Lung (tissue), 12 donors: ENCODE measurements around the gene TBC1D5. TPM values are rescaled to one million over a fixed set of nuclear protein-coding genes. Genes with fewer than 3 reads are reported as not detected.

Experiments
- ATAC-seq: fragments of 200-7000 bp; cut with Tn5 transposase; one replicate; pipeline ENCODE4 v1.9.1; 2020; ENCODE audit warnings: moderate number of reproducible peaks; ENCODE audit not compliant: insufficient read depth, low FRiP score
- DNase-seq, 3 donors: peaks; one replicate each; pipeline ENCODE4 v3.0.0-alpha.2; 2013 to 2017
- H3K27ac ChIP-seq, 2 donors: one replicate each; pipeline ENCODE4 v1.5.1; 2013; ENCODE audit warnings: mild to moderate bottlenecking in 2 of 2, moderate library complexity in 2 of 2, control low read depth in 1 of 2, inconsistent platforms in 1 of 2, low read depth in 1 of 2, low read length in 1 of 2
- H3K27me3 ChIP-seq, 3 donors: one replicate each; pipeline ENCODE4 v1.5.1; 2013; ENCODE audit warnings: low read length in 2 of 3; ENCODE audit not compliant: control insufficient read depth in 3 of 3, insufficient read depth in 3 of 3
- H3K36me3 ChIP-seq, 4 donors: one replicate each; pipeline ENCODE4 v1.5.1; 2013; ENCODE audit warnings: low read length in 4 of 4, mild to moderate bottlenecking in 1 of 4, moderate library complexity in 1 of 4; ENCODE audit not compliant: control insufficient read depth in 4 of 4, insufficient read depth in 4 of 4
- H3K4me1 ChIP-seq, 5 donors: one replicate each; pipeline ENCODE4 v1.5.1; 2013; ENCODE audit warnings: low read length in 5 of 5, mild to moderate bottlenecking in 2 of 5, moderate library complexity in 1 of 5; ENCODE audit not compliant: control insufficient read depth in 5 of 5, insufficient read depth in 5 of 5
- H3K4me3 ChIP-seq: one replicate; pipeline ENCODE4 v1.5.1; 2013; ENCODE audit warnings: mild to moderate bottlenecking, control low read depth, moderate library complexity
- H3K9ac ChIP-seq, 2 donors: one replicate each; pipeline ENCODE4 v1.5.1; 2013; ENCODE audit warnings: low read length in 2 of 2, control low read depth in 1 of 2; ENCODE audit not compliant: insufficient read depth in 1 of 2
- H3K9me3 ChIP-seq, 4 donors: one replicate each; pipeline ENCODE4 v1.5.1; 2013; ENCODE audit warnings: low read length in 3 of 4, mild to moderate bottlenecking in 1 of 4, moderate library complexity in 1 of 4; ENCODE audit not compliant: control insufficient read depth in 4 of 4, insufficient read depth in 3 of 4
- WGBS, 2 donors: extraction: QIAGEN DNeasy Blood & Tissue Kit; methylation state at CpG; one replicate each; pipeline ENCODE4 v1.1.7; 2013; 5-methylcytosine and 5-hydroxymethylcytosine counted together
- polyA plus RNA-seq, 2 donors: library from polyadenylated mRNA; stranded (reverse); fragments of 200-250 nt; gene quantifications; one replicate each; pipeline ENCODE4 v1.2.1, GENCODE V29; 2013
- total RNA-seq, 2 donors: library from RNA; depleted of rRNA in 1 of 2; stranded (reverse); fragments of >200 nt in 1 of 2; gene quantifications; one replicate each; pipeline ENCODE4 v1.2.1, GENCODE V29; 2014 to 2021
- TF ChIP-seq, protein P1 (sequence below): IDR thresholded peaks from 2 replicates; pipeline ENCODE4 v1.5.1; 2012; ENCODE audit warnings: mild to moderate bottlenecking; ENCODE audit errors: control extremely low read depth, extremely low read depth
- donor health status: control.
- donor health status: control.
- donor health status: Bipolar disorder and iron deficiency.
- donor health status: healthy.
- donor health status: DM: yes; HTN: yes; CAD: no.

Gene TBC1D5
- total and polyA plus RNA-seq, 4 donors = 8.7 to 111 (median 39.6) TPM

DNA sequence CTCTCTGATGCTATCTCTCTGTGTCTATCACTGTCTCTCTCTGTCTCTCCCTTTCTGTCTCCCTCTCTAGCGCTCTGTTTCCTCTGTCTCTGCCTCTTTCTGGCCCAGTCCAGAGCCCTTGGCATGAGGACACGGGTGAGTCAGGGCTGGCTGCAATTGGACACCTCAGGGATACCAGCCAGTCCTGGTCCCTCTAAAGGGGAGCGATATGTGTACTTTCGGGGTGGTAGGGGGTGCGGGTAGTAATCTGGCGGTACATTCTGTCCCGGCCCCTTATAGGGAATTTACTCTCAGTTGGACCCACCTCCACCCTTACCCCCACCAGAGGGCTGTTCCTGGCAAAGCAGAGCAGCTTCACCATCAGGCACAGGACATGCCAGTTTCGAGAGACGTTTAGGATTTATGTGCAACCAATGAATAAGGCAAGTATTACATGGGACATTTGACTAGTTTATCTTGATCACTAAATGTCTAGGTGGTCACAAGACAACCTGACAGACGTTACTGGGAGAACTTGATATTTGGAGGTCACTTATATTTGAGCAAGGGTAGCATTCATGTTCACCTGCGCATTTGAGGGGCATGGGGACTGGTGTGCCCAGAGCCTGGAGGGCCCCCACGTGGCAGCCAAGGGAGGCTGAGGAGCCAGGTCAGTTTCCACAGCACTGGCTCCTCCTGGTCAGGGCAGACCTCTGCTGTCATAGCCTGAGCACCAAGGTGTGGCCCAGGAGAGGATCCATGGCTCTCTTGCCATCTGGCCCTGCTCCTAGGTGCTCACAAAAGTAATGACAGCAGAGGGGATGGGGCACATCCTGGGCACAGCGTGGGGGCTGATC, 601.5 kb downstream of the TBC1D5 start:
- no peak for DNase-seq
- TF ChIP-seq, protein P1, sequence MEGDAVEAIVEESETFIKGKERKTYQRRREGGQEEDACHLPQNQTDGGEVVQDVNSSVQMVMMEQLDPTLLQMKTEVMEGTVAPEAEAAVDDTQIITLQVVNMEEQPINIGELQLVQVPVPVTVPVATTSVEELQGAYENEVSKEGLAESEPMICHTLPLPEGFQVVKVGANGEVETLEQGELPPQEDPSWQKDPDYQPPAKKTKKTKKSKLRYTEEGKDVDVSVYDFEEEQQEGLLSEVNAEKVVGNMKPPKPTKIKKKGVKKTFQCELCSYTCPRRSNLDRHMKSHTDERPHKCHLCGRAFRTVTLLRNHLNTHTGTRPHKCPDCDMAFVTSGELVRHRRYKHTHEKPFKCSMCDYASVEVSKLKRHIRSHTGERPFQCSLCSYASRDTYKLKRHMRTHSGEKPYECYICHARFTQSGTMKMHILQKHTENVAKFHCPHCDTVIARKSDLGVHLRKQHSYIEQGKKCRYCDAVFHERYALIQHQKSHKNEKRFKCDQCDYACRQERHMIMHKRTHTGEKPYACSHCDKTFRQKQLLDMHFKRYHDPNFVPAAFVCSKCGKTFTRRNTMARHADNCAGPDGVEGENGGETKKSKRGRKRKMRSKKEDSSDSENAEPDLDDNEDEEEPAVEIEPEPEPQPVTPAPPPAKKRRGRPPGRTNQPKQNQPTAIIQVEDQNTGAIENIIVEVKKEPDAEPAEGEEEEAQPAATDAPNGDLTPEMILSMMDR = no peak
- Histone ChIP-seq H3K4me3 (no peak overlapping the region), H3K4me1 (peaks cover 0 to 7% (median 0%) of the 10 kb centered on the region in 5 donors), H3K27ac (peak overlapping the region in 1 of 2 donors; percentile 43), H3K36me3 (no peaks in the 10 kb centered on the region), H3K27me3 (no peaks in the 10 kb centered on the region), H3K9ac (no peak overlapping the region), H3K9me3 (peaks cover 0 to 9% (median 0%) of the 10 kb centered on the region in 4 donors)
- no peak for ATAC-seq
- WGBS, 2 donors = 79 to 84% methylated on average over 13 of the region's 13 CpGs

DNA sequence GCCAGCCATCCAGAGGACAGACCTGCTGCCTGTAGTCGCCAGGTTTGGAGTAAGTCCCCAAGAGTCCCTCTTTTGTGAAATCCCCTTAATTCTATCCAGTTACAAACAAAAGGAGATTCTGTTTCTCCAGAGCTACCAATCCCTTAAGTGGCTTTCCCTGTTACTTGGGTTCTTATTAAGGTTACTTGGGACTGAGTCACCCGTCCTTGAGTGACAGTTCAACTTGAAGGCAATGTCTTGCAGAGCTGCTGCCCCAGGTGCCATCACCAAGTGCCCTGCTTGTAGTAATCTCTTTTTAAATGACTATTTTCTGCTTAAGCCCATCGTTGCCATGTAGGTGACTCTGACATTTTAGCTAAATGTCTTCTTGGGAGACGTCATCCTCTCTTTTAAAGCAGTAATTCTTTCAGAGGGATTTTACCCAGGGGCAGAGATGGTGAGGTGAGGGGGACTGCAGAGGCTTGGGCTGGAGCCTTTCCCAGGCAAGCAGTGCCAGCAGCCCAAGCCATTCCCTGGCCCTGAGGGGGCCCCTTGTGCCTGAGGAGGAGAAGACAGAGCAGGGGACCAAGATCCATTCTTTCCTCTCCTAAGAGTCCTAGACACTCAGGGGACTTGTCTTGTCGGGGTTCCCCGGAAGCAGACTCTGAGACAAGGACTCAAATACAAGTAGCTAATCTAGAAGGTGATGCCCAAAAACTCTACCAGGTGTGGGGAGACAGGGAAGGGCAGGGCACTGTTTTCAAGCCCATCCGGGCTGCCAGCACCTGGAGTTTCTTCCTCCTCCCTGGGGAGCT, 604.0 kb downstream of the TBC1D5 start:
- TF ChIP-seq, protein P1 = no peak
- peaks cover 0 to 7% (median 0%) of the 10 kb centered on the region in 5 donors for H3K4me1 ChIP-seq
- WGBS, 2 donors = 92 to 93% methylated on average over 7 of the region's 7 CpGs
- no peak overlapping the region for H3K9ac ChIP-seq
- H3K36me3 ChIP-seq = no peaks in the 10 kb centered on the region
- DNase-seq (no peak), ATAC-seq (no peak)
- H3K4me3 ChIP-seq = no peak overlapping the region
- H3K27ac ChIP-seq = no peak overlapping the region
- no peaks in the 10 kb centered on the region for H3K27me3 ChIP-seq
- peaks cover 0 to 16% (median 0%) of the 10 kb centered on the region in 4 donors for H3K9me3 ChIP-seq

DNA sequence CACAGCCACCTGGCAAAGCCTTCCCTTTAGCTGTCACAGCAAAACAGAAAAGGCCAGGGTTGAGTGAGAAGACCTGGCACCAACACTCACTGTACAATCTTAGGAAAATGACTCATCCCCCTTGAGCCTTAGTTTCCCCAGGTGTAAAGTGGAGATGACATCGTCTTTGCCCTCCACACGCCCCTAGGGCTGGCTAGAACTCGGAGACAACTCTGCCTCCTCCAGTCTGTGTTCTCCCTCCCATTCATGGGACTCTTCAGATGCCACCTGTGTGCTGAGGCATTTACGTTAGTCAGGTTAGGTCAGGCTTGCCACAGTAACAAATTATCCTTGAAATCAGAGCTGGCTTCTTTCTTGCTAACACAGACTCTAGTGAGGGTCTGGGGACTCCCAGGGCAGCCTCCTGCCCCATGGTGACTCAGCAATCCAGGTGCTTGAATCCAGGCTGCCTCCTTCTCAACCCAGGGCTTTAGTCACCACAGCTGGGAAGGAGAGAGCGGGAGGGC, 605.1 kb downstream of the TBC1D5 start:
- no peaks in the 10 kb centered on the region for H3K27me3 ChIP-seq
- DNase-seq (no peak), ATAC-seq (no peak)
- no peak overlapping the region for H3K27ac ChIP-seq
- no peak overlapping the region for H3K9ac ChIP-seq
- TF ChIP-seq, protein P1 = no peak
- WGBS, 2 donors = 92 to 94% methylated on average over 5 of the region's 5 CpGs
- H3K9me3 ChIP-seq = peaks cover 0 to 16% (median 0%) of the 10 kb centered on the region in 4 donors
- no peak overlapping the region for H3K4me3 ChIP-seq
- H3K36me3 ChIP-seq = no peaks in the 10 kb centered on the region
- peaks cover 0 to 7% (median 0%) of the 10 kb centered on the region in 5 donors for H3K4me1 ChIP-seq
